CD4-positive, alpha-beta T cell treated with Interleukin-12 subunit alpha and Interleukin-12 subunit beta, for 1 hour (primary cell): ENCODE measurements around the gene VAMP2.

Experiments
- DNase-seq: peaks from one replicate; pipeline ENCODE4 v3.0.0-alpha.2; 2020

The VAMP2 gene

DNA sequence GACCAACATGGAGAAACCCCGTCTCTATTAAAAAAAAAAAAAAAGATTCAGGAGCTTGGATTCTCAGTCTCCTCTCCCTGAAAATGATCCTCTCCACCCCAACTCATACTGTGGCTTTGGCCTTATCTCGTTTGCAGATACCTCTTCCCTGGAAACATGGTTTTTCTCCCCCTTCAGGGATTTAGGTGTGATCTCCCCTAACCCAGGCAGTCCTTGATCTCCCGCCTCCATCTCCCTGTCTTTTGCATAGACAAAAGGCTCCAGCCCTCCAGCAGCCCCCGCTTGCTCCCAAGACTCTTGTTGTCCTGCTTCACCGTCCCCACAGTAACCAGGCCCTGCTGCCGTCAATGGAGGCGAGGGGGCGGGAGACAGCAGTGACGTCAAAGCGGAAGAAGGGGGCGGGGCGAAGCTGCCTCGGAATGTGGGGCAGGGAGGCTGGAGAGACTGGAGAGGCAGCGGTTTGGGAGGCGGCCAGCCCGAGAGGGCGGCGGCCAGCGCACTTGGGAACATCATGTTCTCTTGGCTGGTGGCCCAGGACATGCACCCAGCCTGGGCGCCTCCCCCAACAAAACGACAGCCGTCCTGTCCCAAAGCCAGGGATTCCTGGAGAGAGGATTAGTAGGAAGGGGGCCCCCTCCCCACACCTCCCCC, 8.7 kb downstream of the VAMP2 start:
- peak; percentile 95 for DNase-seq

DNA sequence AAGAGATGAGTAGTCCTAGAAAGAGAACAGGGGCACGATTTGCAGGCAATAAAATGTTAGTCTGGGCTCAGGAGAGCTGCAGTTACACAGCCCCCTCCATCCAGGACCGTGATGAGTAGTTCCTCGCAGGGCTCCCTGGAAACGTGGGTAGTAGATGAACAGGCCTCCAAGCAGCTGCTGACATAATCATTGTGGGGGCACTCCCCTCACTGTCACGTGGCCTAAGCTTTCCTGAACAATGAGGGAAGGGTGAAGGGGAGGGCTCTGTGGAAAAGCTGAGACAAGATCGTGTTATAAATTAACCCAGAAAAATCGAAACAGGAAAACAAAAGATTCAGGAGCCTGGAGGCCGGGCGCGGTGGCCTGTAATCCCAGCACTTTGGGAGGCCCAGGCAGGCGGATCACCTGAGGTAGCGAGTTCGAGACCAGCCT, 9.2 kb downstream of the VAMP2 start:
- peak; percentile 54 for DNase-seq

DNA sequence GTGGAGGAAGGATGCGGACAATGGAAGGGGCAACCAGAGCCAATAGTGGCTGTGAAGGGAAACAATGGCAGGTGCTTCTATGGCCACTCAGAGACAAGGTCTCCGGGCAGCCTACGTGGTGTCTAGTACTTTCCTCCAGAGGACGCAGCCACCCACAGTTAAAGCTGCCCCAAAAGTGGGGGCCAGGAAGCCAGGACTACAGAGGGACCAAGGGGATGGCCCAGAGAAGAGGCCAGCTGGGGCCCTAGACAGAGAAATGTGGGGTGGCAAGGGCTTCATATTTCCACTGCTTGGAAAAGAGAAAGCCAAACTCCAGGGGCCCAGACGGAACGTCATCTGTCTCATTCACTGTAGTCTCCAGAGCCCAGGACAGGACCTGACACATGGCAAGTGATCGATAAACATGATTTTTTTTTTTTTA, 9.7 kb downstream of the VAMP2 start:
- DNase-seq: no peak

DNA sequence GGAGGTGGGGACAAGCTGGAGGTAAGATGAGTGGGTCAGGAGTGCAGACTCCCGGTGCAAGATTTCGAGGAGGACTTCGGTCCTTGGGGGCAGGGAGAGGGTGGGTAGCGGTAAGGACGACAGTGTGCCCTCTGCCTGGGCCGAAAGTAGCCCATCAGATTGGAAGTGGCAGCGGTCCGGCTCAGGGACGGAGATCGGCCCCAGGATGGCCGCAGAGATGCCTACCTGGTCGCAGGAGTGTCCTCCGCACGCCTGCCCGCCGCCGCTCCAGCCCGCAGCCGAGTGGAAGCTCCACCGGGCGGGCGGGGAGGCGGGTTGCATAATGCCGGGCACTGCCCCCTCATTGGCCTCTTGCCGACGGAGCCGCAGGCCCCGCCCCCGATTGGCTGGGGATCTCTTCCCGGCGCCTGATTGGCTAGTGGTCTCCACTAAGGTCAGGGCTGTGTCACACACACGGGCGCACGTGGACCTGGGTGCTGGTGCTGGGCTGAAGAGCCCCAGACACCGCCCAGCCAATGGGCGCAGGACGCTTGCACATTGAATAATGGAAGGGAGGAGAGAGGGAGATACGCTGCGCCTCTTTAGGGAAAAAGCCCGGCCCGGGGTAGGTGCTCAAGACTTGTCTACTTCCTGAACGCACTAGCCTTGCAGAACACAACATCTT, 10.5 kb downstream of the VAMP2 start, which contains the start of gene PER1:
PER1 (minus strand) TSS at position 293 of the 664 bp plus-strand sequence. CDS start 1,698 bp downstream, outside the sequence.
- DNase-seq: peak; percentile 94

DNA sequence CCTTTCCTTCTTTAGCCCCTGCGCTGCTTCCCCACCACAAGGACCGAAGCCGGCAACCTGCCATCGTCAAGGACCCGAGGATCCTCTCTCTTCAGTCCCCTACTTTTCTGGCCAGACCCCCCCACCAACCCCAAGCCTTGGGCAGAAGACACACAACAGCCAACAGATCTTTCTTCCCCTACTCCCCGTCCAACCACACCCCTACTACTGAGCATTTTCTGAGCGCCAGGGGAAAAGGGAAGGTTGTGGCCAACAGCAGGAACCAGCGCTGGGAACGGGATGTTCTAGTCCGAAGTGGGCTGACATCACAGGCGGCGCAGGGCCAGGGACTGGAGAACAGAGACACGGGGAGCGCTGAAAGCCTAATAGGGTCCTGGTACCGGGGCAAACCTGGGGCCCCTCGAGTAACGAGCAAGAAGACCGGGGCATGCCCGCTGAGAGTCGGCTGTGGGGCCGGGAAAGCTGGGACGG, 11.1 kb downstream of the VAMP2 start:
- peak; percentile 53 for DNase-seq

DNA sequence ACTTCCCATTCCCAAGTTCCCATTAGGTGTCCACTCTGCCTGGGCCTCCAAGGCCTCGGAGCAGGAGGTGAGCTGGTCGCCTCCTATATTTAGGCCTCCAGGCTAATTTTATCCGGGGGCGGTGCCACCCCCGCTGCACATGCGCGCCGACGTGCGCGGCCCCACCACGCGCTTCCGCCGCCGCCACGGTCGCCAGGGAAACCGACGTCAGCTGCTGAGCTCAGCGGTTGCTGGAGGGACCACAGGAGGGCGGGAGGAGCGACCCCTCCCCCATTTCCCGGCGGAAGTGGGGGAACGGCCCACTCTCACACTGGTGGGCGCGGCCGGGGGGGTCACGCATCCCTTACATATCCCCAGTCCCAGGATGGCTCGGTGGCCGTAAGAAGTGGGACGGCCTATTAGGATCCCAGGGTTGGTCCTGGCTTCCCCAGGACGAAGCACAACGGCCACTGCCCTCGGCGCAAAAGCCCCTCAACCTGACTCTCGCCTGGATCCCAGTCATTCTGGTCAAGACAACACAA, 11.6 kb downstream of the VAMP2 start:
- DNase-seq: peak; percentile 93

DNA sequence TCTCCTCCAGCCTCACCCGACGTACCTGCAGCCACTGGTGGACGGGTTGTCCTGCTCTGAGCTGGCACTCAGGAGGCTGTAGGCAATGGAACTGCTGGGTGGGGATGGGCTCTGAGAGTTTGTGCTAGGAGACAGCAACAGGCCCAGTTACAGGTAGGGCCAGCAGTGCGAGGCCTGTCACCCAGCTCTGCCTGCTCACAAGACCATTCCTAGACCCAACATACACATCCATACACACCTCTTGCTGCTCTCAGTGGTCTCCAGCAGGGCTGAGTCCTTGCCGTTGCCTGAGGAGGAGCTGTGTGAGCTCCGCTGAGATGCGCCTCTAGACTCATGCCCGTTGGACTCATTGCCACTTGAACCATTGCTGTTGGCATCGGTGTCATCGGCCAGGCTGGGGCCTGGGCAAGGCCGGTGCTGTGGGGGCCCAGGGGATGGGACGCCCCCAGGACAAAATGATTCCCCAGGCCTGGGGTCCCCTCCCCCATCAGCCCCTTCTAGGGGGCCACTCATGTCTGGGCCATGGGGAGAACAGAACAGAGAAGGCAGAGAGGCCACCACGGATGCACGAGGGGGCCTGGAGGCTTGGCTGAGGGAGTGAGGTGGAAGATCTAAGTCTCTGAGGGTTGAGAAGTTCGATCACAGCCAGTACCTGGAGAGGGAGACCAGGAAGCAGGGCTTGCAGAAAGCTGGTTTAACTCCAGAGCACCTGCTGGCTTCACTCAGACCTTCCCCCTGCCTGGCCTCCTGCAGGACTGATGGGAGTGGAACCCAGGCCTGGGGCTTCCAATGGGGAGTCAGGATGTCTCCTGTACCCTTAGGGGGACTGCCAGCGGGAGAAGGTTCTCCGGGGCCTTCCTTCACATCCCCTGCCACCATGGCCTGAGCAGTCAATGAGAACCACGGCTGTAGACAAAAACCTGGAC, 12.3 kb downstream of the VAMP2 start:
- DNase-seq: peak; percentile 15

DNA sequence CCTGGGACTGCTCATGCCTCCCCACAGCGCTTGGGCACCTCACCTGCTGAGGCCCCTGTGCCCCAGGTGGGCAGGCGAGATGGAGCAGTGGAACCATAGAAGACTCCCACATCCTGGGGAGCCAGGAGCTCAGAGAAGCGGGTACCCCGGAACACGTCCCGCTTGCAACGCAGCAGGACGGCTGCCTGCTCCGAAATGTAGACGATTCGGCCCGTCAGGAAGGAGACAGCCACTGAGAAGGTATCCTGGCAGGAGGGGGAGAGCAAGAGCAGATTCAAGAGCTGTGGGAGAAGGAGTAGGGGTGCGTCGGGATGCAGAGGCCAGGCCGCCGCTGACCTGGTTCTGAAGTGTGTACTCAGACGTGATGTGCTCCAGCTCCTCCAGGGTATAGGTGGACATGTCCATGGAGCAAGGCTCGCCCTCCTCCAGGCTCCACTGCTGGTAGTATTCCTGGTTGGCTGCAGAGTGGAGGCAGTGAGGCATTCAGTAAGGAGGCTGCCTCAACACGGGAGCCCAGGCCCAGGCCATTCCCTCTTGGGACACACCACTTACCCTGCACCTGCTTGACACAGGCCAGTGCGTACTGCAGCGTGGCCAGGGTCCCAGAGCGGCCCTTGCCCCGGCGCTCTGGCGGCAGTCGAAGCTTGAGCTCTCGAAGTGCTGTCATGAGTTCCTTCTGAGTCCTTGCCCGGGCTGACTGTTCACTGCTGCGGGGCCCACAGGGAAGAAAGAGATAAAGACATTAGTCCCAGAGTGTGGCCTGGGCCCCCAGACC, 13.1 kb downstream of the VAMP2 start:
- DNase-seq: peak; percentile 5

DNA sequence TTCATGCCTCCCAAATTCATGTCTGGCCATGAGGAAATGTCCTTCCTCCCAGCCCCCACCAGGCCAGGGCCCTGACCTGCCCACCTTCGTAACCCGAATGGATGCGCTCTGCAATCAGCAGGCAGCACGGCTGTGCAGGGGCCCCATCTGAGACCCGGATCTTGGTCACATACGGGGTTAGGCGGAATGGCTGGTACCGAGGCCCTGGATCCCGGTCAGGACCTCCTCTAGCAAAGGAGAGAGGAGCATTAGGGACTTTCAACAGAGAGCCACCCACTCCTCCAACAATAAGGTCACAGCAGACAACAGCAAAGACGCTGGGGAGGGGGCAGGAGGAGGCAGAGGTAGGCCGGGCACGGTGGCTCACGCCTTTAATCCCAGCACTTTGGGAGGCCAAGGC, 14.2 kb downstream of the VAMP2 start:
- peak; percentile 15 for DNase-seq

DNA sequence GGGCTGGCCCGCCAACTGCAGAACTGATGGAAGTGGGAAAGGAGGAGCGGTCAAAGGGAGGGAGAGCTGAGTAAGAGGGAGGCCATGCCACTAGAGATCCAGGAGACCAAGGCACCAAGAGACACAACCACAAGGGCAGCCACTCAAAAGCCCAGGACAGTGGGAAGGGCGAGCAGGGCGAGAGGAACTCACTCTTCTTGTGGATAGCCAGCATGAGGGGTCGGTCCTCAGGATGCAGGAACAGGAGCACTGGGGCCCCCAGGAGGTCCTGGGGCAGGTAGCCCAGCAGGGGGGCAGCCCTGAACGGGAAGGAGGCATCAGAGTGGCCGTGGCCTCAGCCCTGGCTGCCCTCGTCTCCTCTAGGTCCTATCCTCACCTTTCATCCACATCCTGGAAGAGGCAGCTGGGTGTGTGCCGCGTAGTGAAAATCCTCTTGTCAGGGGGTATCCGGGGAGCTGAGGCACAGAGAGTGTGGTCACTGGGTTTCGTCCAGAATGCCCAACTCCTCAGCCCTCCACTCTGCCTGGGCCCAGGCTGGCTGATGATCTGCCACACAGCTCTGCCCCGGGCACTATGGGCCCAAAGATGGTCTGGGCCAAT, 14.8 kb downstream of the VAMP2 start:
- no peak for DNase-seq

DNA sequence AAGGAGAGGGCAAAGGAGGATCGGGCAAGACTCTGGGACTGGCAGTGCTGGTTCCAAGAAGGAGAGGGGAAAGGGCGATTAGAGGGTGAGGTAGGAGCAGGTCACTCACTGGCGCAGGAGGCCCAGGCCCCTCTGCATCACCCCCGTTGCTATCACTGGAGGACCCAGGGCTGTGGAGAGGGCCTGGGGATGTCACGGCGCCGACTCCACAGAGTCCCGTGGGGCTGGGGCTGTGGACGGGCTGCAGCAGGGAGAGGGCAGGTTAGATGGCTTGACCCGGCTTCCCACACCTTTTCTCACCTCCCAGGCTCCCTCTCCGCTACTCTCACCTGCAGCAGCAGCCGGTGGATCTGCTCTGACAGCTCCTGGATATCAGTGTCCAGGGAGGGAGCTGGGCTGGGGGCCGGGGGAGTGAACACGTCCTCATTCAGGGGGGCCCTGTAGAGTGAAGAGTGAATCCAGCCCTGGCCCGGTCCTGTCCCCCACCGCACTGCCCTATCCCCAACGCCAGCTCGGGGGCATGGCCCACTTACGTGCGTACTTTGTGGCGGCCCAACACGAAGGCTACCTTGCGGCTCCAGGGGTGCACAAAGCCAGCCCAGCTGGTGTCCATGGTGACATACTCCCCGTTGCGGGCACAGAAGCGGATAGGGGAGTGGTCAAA, 15.5 kb downstream of the VAMP2 start:
- DNase-seq: peak; percentile 13

DNA sequence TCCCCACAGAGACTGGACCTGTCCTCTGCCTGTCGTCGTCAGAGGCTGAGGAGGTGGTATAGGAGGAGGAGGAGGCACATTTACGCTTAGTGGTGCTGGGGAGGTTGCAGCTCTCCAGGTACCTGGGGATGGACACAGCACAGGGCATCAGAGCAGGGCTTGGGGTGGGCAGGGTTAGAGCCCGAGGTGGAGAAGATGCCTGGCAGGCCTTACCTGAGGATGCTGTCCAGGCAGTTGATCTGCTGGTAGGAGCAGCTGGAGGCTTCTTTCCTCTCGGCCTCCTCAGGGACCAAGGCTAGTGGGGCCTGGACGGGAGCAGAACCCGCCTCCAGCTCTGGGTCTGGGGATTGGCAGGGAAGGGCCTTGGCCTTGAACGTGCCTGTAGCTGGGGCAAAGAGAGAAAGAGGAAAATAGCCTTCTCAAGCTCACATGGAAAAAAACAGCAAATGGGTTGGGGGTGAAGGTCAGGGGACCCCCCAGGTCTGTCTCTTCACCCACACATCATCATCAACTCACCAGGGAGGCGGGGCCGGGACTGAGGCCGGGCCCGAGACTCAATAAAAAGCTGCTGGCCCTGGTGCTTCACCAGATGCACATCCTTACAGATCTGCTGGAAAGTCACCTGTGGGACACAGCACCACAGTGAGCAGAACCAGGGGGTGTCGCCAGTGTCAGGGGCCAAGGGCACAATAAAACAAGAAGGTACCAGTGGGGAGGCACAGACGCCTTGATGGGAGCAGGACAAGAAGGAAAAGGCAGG, 16.2 kb downstream of the VAMP2 start:
- peak; percentile 3 for DNase-seq

DNA sequence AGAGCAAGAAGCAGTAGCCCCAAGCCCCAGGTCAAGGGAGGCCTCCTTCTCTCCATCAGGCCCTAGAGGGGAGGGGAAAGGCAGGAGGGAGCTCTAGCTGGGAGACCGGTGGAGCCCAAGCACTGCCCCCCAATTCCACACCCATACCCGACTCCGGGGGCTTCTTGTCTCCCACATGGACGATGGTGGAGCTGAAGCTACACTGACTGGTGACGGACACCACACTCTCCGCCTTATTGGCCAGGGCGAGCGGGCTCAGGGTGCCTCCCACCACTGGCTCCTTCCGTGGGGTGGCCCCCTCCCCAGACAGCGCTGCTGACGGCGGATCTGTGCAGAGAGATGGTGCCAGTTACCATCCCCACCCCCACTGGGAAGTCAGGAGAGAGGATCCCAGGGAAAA, 16.9 kb downstream of the VAMP2 start:
- peak; percentile 10 for DNase-seq

DNA sequence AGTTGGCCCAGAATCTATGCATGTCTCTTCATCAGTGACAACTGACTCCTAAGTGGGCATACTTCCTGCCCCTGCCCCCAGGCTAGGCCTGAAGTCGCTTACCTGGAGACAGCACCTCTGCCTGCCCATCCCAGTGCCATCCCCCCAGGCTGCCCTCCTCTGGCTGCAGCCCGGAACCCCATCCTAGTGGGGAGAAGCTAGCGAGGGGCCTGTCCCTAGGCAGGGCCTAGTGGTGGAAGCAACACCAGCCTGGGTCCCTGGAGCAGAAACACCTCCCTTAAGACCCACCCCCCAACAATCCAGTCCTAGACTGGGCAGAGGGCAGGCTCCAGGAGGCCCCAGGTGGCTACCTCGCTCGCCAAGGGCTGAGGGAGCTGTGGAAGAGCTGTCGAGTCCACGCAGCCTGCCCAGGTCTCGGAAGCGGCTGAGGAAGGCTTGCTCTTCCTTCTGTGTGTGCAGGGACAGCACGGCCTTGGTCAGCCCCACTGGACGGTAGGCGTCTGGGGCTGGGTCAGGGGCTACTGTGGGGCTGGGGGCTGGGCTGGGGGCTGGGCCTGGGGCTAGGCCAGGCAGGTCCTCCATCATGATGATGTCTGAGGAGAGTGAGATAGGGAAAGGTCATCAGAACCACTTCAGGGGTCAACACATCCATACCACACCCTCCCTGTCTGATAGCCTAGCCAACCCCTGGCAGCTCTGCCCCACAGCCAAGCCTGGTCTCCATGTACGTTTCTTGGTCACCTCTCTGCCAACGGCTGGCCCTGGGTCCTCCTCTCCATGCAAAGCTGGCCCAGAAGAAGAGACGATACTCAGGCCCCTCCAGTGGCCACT, 18.1 kb downstream of the VAMP2 start:
- peak; percentile 7 for DNase-seq

DNA sequence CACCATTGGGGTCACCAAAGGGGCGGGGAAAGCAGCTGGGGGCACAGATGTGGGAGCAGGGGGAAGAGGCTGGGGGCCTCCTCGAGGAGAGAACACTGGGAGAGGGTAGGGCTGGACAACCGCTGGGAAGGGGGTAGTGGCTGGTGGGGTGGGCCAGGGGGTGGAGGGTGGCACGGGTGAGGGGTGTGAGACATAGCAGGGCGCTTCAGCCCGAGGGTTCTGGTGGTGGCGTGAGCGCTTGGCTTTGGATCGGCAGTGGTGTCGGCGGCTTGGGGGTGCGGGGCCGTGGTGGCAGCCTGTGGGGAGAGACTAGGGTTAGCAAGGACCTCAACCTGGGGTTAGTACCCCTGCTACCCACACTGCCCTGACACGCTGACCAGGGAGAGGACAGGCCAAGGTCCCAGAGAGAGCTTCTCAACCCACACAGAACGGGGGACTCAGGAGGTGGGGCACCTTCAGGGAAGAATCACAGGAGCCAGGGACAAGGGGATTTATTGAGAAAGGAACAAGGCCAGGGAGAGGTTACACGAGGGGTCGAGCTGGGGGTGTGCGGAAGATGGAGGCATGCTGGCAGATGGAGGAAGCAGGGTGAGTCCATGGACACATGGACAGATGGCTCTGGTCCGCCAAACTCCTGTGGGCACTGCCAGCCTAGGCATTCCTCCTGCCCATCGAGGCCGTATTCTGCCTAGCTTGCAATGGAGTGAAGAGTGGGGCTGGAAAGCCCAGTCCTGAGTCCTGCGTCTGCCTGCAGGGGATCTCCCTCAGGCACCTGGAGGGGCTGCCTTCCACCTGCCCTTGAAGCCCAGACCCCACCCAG, 19.0 kb downstream of the VAMP2 start:
- DNase-seq: peak; percentile 30

DNA sequence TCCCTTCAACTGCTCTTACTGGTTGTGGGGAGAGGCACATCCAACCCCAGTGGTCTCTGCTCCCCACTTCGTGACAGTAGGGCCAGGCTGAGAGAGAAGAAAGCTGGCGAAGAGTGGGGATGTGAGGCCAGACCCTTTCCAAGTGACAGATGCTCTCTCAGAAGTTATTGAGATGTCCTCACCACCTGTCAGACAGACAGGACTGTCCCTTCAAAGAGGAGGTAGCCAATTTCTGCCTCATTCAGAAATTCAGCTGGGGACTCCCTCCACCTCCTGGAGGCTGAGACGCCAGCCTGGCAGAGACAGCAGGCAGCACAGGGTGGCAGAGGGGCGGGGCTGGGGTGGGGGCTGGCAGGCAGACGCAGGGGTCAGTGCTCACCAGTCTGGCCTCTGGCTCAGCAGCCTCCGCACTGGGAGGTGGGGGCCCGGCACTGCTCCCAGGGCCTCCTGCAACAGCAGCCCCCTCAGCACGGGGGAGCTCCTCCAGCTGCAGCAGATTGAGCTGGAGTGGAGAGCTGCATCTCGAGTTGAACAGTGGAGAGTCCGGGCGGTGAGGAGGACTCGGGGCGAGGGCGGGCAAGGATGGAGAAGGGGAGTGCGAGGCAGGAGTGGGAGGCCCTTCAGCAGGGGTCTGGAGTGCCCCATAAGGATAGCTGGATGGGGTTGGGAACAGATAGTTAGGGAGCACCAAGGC, 19.7 kb downstream of the VAMP2 start:
- peak; percentile 26 for DNase-seq

DNA sequence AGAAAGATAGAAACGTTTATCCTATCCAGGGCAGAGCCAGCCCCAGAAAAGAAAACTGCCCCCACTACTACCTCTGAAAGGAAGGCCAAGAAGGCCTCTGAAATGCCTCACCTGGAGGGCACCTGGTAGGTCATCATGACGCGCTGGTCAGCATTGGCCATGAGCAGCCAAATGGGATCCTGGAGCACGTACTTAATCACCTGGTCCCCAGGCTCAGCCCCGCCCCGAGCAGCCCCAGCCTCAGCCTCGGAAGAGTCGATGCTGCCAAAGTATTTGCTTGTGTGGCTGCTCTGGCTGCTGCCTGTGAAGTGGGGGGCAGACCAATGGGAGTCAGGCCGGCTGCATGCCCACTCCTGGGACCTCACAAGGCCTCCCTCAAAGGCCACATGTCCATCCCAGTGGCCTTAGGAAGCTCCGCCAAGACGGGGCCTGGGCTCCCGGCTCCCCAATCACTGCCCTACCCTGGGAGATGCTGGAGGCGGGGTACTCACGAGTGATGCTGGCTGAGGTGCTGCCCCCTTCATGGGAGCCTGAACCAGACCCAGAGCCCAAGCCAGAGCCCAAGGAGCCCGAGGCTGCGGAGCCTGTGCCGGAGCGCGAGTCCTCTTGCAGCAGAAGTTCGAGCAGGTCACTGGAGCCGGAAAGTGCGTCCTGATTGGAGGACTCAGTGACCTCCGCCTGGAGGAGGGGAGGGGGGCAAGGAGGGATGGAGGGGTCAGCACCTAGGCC, 20.4 kb downstream of the VAMP2 start:
- DNase-seq: peak; percentile 15
